Calu3 (cell line): ENCODE measurements around the gene TTC16. TPM values are rescaled to one million over a fixed set of nuclear protein-coding genes. Genes with fewer than 3 reads are reported as not detected.
"Not testable (repeated sequence)": the region's sequence is repeated elsewhere in the genome, so short reads cannot be mapped to it uniquely, and the experiment has no call there.

ENCODE experiments used
- BruUV-seq: library from RNA; stranded (reverse); fragments of 400-500 nt; replicated peaks from 2 replicates; lab custom pipeline; 2021; lab: Mats Ljungman, UMichigan
- CTCF ChIA-PET: fragments of 300-600 bp; sonication (Branson Sonifier 250); formaldehyde crosslinking; loops from one replicate; lab custom pipeline; 2022; ENCODE audit warnings: antibody characterized with exemption; lab: Charles Lee
- DNase-seq: peaks from one replicate; pipeline ENCODE4 v3.0.0; 2022
- H3K27ac Mint-ChIP-seq: one replicate; pipeline ENCODE4 v1.8.0; 2022; ENCODE audit warnings: mixed read lengths; ENCODE audit not compliant: unreplicated experiment
- H3K27me3 Mint-ChIP-seq: one replicate; pipeline ENCODE4 v1.8.0; 2022; ENCODE audit warnings: mixed read lengths; ENCODE audit not compliant: unreplicated experiment
- H3K36me3 Mint-ChIP-seq: one replicate; pipeline ENCODE4 v1.8.0; 2022; ENCODE audit warnings: mild to moderate bottlenecking, moderate library complexity, mixed read lengths; ENCODE audit not compliant: insufficient read depth, unreplicated experiment
- H3K4me1 Mint-ChIP-seq: one replicate; pipeline ENCODE4 v1.8.0; 2022; ENCODE audit warnings: mild to moderate bottlenecking, low read depth, mixed read lengths; ENCODE audit not compliant: unreplicated experiment
- H3K4me3 Mint-ChIP-seq: one replicate; pipeline ENCODE4 v1.8.0; 2022; ENCODE audit warnings: mild to moderate bottlenecking, low read depth, moderate library complexity, mixed read lengths; ENCODE audit not compliant: unreplicated experiment
- H3K9me3 Mint-ChIP-seq: one replicate; pipeline ENCODE4 v1.8.0; 2022; ENCODE audit warnings: low read depth, mixed read lengths; ENCODE audit not compliant: unreplicated experiment
- intact Hi-C: fragments of 100-400 bp; cut with micrococcal nuclease; formaldehyde crosslinking; loops from one replicate; pipeline ENCODE4 v1.10.0; 2022; ENCODE audit not compliant: unreplicated experiment
- total RNA-seq: library from RNA; stranded (reverse); gene quantifications from 2 replicates; pipeline ENCODE4 v1.2.3, GENCODE V29; 2022
- TF ChIP-seq, protein P1 (sequence below): fragments of 200-600 bp; IDR thresholded peaks from one replicate; pipeline ENCODE4 v1.8.0; 2022; ENCODE audit warnings: antibody characterized with exemption; ENCODE audit not compliant: unreplicated experiment

Gene TTC16
- total RNA-seq, 1 experiment from 2014 or later: not detected

DNA sequence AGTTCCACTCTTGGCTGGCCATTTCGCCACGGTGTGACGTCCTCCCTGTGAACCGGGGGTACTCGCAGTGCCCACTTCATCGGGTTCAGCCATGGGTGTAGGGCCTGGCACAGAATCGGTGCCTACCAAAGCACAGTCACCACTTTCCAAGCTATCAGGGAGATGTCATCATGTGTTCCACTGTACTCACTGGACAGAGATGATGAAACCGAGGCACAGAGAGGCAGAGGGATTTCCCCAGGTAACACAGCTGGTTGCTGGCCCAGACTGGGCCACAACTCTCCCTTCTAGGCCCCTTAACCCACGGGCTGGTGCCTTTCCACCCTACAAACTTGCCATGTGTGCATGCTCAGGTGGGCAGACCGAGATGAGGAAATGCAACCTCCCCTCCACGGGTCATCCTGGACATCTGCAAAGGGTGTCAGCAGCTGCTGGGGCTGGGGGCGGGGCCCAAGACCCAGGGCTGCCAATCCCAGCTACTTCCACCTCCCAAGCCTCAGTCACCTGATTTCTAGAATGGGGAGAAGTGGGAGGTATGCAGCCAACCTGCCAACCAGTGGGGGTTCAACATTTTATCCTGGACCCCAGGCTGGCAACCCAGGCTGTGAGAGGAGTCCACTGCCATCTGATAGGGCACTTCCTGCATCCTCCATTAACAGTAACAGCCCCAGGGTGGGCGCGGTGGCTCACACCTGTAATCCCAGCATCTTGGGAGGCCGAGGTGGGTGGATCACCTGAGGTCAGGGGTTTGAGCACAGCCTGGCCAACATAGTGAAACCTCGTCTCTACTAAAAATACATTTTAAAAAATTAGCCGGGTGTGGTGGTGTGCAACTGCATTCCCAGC, 63.5 kb downstream of the TTC16 start:
- no peak for DNase-seq
- H3K36me3 Mint-ChIP-seq: peaks cover 3% of the 10 kb centered on the region
- H3K9me3 Mint-ChIP-seq: no peaks in the 10 kb centered on the region
- no peaks in the 10 kb centered on the region for H3K4me1 Mint-ChIP-seq
- no TSS peak for BruUV-seq
- TF ChIP-seq, protein P1, sequence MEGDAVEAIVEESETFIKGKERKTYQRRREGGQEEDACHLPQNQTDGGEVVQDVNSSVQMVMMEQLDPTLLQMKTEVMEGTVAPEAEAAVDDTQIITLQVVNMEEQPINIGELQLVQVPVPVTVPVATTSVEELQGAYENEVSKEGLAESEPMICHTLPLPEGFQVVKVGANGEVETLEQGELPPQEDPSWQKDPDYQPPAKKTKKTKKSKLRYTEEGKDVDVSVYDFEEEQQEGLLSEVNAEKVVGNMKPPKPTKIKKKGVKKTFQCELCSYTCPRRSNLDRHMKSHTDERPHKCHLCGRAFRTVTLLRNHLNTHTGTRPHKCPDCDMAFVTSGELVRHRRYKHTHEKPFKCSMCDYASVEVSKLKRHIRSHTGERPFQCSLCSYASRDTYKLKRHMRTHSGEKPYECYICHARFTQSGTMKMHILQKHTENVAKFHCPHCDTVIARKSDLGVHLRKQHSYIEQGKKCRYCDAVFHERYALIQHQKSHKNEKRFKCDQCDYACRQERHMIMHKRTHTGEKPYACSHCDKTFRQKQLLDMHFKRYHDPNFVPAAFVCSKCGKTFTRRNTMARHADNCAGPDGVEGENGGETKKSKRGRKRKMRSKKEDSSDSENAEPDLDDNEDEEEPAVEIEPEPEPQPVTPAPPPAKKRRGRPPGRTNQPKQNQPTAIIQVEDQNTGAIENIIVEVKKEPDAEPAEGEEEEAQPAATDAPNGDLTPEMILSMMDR: no peak
- CTCF ChIA-PET: no interaction called here
- intact Hi-C loops: no loop called here
- H3K27me3 Mint-ChIP-seq: peaks cover 18% of the 10 kb centered on the region
- no peak overlapping the region for H3K4me3 Mint-ChIP-seq
- no peak overlapping the region for H3K27ac Mint-ChIP-seq

DNA sequence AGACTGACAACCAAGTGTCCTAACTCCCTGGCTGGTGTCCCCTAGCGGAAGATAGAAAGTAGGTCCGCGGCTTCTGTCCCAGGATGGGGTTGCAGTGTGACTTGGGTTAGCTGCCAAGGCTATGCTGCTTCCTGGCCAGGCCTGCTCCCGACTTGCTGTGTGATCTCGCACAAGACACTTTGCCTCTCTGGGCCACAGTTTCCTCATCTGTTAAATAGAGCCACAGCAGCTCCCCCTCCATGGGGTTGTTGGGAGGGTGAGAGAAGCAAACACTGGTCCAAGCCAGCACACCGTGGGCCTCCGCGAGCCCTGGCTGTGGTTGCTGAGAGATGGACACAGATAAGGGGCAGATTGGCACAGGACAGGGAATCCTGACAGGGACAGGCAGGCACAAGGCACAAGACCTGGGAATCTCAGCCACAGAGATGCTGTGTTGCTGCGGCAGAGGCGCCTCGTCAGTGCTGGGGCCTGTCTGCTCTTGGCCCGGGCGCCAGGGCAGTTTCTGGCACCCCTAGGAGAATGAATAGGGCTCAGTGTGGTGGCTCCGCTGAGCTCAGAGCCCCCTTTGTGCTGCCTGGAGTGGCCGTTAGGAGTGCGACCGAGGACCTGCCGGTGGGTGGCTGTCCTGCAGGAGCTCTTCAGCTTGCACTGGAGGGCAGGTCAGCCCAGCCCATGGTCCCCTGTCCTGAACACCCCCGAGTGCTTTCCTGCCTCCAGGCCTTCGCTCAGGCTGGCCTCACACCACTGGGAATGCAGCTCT, 64.4 kb downstream of the TTC16 start:
- TF ChIP-seq, protein P1: no peak
- H3K9me3 Mint-ChIP-seq: no peaks in the 10 kb centered on the region
- no peak overlapping the region for H3K27ac Mint-ChIP-seq
- H3K4me3 Mint-ChIP-seq: no peak overlapping the region
- peaks cover 9% of the 10 kb centered on the region for H3K36me3 Mint-ChIP-seq
- no peaks in the 10 kb centered on the region for H3K4me1 Mint-ChIP-seq
- no peak for DNase-seq
- CTCF ChIA-PET: no interaction called here
- peaks cover 13% of the 10 kb centered on the region for H3K27me3 Mint-ChIP-seq
- BruUV-seq: no TSS peak
- intact Hi-C loops: no loop called here

DNA sequence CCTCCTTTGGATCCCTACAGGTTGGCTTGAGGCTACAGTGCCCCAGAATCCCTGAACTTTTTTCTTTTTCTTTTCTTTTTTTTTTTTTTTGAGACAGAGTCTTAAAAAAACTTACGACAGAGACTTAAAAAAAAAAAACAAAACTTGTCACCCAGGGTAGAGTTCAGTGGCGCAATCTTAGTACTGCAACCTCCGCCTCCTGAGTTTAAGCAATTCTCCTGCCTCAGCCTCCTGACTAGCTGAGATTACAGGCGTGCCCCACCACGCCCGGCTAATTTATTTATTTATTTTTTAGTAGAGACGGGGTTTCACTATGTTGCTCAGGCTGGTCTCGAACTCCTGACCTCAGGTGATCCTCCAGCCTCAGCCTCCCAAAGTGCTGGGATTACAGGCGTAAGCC, 65.0 kb downstream of the TTC16 start:
- CTCF ChIA-PET, intact Hi-C loops, H3K27ac Mint-ChIP-seq, H3K4me1 Mint-ChIP-seq, H3K4me3 Mint-ChIP-seq, H3K9me3 Mint-ChIP-seq, BruUV-seq, DNase-seq: not testable (repeated sequence)
- H3K36me3 Mint-ChIP-seq: peaks cover 12% of the 10 kb centered on the region
- H3K27me3 Mint-ChIP-seq: peaks cover 13% of the 10 kb centered on the region

Other genes with a start within 250 kb of the TTC16 start
- gene STXBP1, start 103.8 kb upstream of the TTC16 start, total RNA-seq: 5.9 and 7.5 TPM in 2 replicates
- gene CFAP157, start 9.1 kb upstream of the TTC16 start, total RNA-seq: 0.87 and 1.0 TPM in 2 replicates
- gene PTRH1, start 416 bp upstream of the TTC16 start, total RNA-seq: 14.3 and 15.1 TPM in 2 replicates
- 7.0 and 7.6 TPM in 2 replicates for gene TOR2A, start 19.2 kb downstream of the TTC16 start, total RNA-seq
- not detected in 2 replicates for gene SH2D3C, start 62.6 kb downstream of the TTC16 start, total RNA-seq
- 41.8 and 51.3 TPM in 2 replicates for gene CDK9, start 70.0 kb downstream of the TTC16 start, total RNA-seq
- 75.2 and 79.9 TPM in 2 replicates for gene FPGS, start 86.8 kb downstream of the TTC16 start, total RNA-seq
- gene ENG, start 138.6 kb downstream of the TTC16 start, total RNA-seq: 0.32 TPM in 1 of 2 replicates, not detected in the other
- gene AK1, start 161.6 kb downstream of the TTC16 start, total RNA-seq: 12.2 and 15.6 TPM in 2 replicates
- gene ST6GALNAC6, start 183.5 kb downstream of the TTC16 start, total RNA-seq: 9.1 and 12.1 TPM in 2 replicates
- 11.8 and 12.8 TPM in 2 replicates for gene ST6GALNAC4, start 201.0 kb downstream of the TTC16 start, total RNA-seq
- 0.17 and 1.1 TPM in 2 replicates for gene PIP5KL1, start 214.7 kb downstream of the TTC16 start, total RNA-seq
- 31.5 and 39.9 TPM in 2 replicates for gene DPM2, start 221.8 kb downstream of the TTC16 start, total RNA-seq